Measurements from ENCODE around the gene BLACAT1.
"Not testable (repeated sequence)": the region's sequence is repeated elsewhere in the genome, so short reads cannot be mapped to it uniquely, and the experiment has no call there.

BLACAT1 gene

GRCh38 chr1:205420938-205421337, 34.9 kb downstream of the BLACAT1 start:
- DNase-seq (ENCODE audit: low spot score) = no peak
- in situ Hi-C loops (cut with MboI; ENCODE audit: low sequenced_read_pairs, unreplicated experiment) = no loop called here
- TF ChIP-seq CTCF (IDR thresholded peaks at IDR 0.05; ENCODE audit: borderline replicate concordance, control extremely low read depth, extremely low read depth, insufficient read depth, missing control alignments) = no peak

GRCh38 chr1:205417870-205418635, 37.8 kb downstream of the BLACAT1 start:
- no peak for TF ChIP-seq CTCF (IDR thresholded peaks at IDR 0.05; ENCODE audit: borderline replicate concordance, control extremely low read depth, extremely low read depth, insufficient read depth, missing control alignments)
- in situ Hi-C loops (cut with MboI; ENCODE audit: low sequenced_read_pairs, unreplicated experiment) = no loop called here
- no peak for DNase-seq (ENCODE audit: low spot score)

- in situ Hi-C loops (cut with MboI; ENCODE audit: low sequenced_read_pairs, unreplicated experiment) = no loop called here
- no peak for DNase-seq (ENCODE audit: low spot score)
- no peak for TF ChIP-seq CTCF (IDR thresholded peaks at IDR 0.05; ENCODE audit: borderline replicate concordance, control extremely low read depth, extremely low read depth, insufficient read depth, missing control alignments)
Observed at GRCh38 chr1:205416322-205416721, 39.5 kb downstream of the BLACAT1 start.

- TF ChIP-seq CTCF (IDR thresholded peaks at IDR 0.05; ENCODE audit: borderline replicate concordance, control extremely low read depth, extremely low read depth, insufficient read depth, missing control alignments) = no peak
- no peak for DNase-seq (ENCODE audit: low spot score)
- in situ Hi-C loops (cut with MboI; ENCODE audit: low sequenced_read_pairs, unreplicated experiment) = no loop called here
Observed at GRCh38 chr1:205410581-205411298, 45.1 kb downstream of the BLACAT1 start.

- in situ Hi-C loops (cut with MboI; ENCODE audit: low sequenced_read_pairs, unreplicated experiment) = no loop called here
- DNase-seq (ENCODE audit: low spot score) = no peak
- TF ChIP-seq CTCF (IDR thresholded peaks at IDR 0.05; ENCODE audit: borderline replicate concordance, control extremely low read depth, extremely low read depth, insufficient read depth, missing control alignments) = no peak
Observed at GRCh38 chr1:205407970-205408369, 47.9 kb downstream of the BLACAT1 start.

GRCh38 chr1:205406252-205406651, 49.6 kb downstream of the BLACAT1 start:
- in situ Hi-C loops (cut with MboI; ENCODE audit: low sequenced_read_pairs, unreplicated experiment); DNase-seq (ENCODE audit: low spot score): not testable (repeated sequence)

Measured in GM13976 (cell line).